Renal cortical epithelial cell (primary cell): ENCODE data around the gene ARHGAP31. TPM values are rescaled to one million over a fixed set of nuclear protein-coding genes. Genes with fewer than 3 reads are reported as not detected.

ENCODE experiments used
- DNase-seq: peaks from one replicate; pipeline ENCODE4 v3.0.0-alpha.2; 2011; ENCODE audit warnings: low read depth
- total RNA-seq: library from RNA; depleted of rRNA; stranded (reverse); fragments of >200 nt; gene quantifications from 2 replicates; pipeline ENCODE4 v1.2.3, GENCODE V29; 2014

Gene ARHGAP31
- total RNA-seq, 1 donor from 2014 or later = 24.9 TPM

DNA sequence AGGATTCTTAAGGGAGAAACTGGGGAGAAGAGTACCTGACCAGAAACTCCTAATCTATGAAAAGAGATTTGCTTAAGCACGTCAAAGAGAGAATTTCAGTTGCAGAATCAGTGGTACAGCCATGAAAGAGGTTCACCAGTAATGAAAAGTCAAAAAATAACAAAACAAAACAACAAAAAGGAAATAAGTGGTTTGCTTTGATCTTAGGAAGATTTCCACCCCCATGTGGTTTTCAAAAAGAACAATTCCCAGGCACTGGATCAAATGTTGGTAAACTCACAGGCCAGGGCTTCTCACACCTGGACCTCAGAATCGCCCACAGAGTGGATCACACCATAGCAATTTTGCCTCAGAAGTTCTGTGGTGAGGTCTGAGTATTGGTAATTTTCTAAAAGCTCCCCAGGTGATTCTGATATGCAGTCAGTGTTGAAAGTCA, 101.8 kb downstream of the ARHGAP31 start:
- no peak for DNase-seq

DNA sequence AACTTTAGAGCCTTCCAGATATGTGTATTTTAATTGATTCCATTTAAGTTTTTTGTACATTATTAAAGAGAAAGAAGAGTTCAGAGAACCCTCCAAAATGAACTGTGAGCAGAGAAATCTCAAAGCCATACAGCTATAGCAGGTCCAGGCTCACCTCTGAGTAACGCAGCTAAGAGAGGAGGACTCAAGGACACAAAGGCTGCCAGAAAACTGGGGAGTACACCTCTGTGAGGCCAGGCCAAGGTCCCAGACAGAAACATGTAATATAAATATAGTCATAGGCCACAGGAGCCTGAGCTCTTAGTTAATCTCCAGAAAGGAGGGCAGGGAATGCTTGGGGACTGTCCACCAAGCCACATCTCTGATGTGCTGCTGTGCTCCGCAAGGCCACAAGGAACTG, 102.7 kb downstream of the ARHGAP31 start:
- no peak for DNase-seq

DNA sequence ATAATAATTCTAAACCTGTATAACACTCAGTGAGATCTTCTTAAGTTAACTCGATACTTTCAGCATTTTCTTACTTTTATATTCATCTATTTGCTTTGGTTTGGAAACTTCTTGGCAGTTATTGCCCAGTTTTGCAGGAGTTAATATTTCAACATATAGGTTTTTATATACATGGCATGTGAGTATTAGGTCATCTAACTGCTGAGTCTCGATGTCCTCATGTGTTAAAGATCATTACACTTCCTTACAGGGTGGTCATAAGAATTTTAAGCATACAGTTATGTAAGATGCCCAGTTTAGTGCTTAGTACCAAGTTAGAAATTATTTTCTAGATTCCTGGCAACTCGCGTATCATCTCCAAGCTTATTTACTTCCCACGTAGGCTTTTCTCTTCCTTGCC, 106.3 kb downstream of the ARHGAP31 start:
- no peak for DNase-seq

DNA sequence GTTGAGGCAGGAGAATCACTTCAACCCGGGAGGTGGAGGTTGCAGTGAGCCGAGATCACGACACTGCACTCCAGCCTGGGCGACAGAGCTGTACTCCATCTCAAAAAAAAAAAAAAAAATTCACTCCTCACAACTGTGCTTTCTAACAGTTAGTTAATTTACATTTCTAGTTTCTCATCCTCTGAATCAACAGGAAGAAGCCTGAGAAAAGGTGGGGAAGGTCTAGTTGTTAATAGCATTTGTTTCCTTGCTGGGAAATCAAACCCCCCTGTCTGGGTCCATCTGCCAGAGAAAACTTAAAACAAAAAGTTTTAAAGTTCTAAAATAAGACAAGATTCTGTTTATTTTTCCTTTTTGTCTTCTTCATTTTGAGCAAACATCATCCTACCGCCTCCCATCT, 106.9 kb downstream of the ARHGAP31 start:
- DNase-seq = no peak

DNA sequence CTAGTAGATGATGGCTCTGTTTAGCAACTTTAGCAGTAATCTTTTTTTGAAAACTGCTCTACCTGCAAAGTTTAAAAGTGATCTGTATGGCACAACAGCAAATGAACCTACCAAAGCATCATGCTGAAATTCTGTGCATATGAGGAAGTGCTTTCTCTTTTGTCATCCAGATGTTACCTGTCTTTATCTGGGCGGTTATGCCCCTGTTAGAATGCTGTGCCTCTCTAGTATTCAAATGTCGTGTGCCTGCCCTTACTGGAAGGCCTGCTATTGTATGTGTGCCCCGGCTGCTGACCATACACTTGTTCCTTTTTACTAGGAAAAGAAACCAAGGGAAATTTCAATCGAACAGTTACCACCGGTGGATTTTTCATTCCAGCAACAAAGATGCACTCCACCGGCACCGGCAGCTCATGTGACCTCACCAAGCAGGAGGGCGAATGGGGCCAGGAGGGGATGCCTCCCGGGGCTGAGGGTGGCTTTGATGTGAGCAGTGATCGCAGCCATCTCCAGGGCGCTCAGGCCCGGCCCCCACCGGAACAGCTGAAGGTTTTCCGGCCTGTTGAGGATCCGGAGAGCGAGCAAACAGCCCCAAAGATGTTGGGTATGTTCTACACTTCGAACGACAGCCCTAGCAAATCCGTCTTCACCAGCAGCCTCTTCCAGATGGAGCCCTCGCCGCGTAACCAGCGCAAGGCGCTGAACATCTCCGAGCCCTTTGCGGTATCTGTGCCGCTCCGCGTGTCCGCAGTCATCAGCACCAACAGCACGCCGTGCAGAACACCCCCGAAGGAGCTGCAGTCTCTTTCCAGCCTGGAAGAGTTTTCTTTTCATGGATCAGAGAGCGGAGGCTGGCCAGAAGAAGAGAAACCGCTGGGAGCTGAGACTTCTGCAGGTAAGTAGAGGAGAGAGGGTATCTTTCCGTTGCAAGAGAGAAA, 107.6 kb downstream of the ARHGAP31 start:
- DNase-seq = no peak

DNA sequence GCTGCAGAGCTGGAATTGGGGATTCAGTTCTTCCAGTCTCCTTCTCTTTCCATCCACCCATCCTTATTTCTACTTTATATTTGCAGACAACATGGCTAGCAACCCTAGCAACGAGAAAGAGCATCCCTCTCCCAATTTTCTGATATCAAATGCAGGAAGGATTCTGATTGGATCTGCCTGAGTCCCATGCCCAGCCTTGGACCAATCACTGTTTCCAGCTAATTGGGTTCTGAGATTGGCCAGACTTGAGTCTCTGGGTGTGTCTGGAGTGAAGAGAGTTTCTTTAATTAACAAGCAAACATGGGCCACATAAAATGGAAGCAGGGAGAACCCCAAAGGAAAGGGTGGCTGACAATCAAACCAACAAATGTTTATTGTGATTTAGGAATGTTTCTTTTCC, 108.6 kb downstream of the ARHGAP31 start:
- DNase-seq = no peak

DNA sequence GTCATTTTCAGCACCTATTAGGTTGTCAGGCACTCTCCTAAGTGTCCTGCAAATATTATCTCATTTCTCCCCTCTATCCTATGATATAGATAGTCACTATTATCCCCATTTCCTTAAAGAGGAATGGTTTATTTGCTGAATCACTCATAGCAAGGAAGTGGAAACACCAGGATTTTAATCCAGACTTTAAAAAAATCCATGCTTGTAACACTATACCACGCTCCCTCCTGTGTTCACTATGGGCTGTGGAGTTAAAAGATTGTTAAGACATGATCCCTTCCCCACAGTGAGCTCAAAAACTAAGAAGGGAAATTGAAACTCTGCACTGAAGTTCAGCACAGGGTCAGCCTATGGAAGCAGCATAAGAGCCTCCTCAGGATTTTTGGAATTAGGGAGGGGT, 109.0 kb downstream of the ARHGAP31 start:
- DNase-seq = no peak

DNA sequence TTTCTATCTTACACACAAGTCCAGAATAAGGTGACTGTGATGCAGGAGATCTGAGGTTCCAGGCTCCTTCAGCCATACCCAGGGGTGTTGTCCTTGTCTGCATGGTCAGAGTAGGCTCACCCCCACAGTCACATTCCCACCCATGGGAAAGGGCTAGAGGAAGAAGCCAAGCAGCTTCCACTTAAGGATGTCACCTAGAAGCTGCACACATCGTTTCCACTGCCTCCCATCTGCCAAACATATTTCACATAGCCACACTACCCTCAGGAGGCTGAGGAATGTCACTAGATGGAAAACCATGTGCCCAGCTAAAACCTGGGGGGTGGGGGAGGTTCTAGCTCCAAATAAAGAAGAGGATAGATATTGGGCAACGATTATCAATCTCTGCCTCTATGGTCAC, 111.1 kb downstream of the ARHGAP31 start:
- DNase-seq = no peak

DNA sequence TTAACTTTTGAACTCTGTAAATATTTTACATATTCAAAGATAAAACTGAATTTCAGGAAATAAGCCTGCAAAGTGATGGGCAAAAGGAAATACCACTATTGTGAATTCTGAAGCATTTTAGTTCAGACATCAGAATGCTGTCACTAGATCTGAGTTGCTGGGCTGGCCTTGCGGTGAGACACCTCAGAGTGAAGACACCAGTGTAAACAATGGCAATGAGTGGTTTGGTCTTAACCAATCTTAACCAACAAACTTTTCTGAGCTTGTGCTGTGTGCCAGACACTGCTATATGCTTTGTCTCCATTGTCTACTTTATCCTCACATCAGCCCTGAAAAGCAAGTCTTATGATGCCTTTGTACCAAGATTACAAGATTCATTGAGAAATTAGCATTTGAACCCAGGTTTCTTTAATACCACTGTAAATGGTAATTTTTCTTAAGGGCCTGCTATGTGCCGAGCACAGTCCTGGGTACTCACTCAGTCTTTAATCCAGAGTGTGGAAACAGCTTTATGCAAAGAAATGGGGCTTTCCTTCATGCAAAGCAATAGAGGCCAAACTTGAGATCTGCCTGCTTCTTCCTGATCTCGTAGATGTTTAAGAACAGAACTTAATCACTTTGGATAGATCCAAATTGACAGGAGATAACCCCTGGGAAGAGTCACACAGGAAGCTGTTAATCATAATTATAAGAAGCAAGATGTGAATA, 114.2 kb downstream of the ARHGAP31 start:
- no peak for DNase-seq

DNA sequence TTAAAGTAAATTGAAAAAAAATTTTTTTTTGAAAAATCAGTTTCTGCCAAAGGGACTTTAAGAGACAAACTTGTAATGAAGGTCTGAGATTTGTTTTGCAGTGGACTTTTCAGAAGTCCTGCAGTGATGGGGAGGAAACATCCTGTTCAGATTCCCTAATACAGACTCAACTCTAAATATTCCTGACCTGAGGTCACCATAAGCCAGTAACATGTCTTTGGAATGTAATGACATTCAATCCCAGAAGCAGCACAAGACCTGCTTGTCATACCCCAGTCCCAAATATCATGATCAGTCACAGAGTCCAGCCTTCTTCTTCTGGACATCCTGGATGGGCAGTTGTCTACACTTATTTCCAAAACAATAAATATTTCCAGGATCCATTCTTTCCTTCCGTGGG, 115.7 kb downstream of the ARHGAP31 start:
- DNase-seq = no peak

DNA sequence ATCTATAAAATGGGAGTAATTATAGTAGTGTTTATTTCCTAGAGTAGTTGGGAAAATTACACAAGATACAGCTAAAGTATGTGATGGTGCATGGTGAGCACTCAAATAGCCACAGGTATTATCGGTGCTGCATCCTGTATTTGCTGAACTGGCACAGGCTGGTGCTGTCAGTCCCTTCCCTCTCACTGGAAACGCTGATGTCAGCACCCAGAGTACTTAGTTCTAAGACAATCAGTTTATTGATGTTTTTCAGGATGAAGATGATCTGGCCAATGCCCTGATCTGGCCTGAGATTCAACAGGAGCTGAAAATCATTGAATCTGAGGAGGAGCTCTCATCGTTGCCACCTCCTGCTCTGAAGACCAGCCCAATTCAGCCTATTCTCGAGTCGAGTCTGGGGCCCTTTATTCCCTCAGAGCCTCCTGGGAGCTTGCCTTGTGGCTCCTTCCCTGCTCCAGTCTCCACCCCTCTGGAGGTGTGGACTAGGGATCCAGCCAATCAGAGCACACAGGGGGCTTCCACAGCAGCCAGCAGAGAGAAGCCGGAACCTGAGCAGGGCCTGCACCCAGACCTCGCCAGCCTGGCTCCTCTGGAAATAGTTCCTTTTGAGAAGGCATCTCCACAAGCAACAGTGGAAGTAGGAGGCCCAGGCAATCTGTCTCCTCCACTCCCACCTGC, 119.6 kb downstream of the ARHGAP31 start:
- no peak for DNase-seq

DNA sequence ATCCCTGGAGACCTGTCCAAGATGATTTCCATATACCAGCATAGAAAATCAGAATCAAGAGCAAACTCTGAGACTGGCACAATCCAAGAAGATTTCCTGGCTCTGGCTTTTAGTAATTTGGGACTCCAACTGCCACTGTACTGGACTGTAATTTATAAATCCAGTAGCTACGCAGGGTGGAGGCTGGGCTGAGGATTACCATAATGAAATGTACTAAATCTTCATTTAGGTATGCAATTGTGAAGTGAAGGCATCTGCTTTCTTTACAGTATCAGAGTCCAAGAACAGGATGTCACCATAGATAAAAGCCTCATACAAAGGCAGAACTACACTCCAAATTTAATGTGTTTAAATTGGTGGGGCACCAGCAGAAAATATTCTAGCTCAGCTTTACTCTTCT, 122.7 kb downstream of the ARHGAP31 start:
- DNase-seq = no peak

DNA sequence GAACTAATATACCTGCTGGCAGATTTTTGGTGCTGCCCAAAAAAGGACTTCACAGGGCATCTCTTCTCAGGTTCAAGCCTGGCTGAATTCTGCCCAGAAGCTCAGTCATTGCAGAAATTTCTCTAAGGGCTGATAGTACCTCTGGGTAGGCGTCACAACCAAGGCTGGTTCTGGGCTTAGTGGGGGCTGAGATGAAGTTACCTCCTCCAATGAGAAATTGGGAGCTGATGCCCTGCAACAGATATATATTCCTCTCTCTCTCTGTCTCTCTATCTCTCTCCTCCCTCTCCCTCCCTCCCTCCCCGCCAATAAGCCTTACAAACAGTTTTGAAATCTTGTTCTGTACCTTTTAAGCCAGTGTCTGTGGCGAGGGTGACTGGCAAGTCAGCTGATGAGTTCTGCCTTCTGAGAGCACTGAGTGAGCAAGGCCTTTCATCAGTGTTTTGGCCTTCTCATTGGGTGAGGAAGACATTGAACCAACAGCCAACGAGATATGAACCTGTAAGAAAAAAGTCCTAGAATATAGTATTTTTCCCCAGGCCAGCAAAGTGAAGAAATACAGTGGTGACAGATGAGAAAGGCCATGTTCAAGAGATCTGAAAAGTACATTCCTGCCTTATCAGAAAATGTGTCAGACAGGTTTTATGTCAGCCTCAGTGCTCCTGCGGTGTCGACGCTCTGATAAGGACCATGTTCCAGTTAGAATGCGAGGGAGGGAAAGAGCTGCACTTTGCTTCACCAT, 123.8 kb downstream of the ARHGAP31 start:
- DNase-seq = no peak

DNA sequence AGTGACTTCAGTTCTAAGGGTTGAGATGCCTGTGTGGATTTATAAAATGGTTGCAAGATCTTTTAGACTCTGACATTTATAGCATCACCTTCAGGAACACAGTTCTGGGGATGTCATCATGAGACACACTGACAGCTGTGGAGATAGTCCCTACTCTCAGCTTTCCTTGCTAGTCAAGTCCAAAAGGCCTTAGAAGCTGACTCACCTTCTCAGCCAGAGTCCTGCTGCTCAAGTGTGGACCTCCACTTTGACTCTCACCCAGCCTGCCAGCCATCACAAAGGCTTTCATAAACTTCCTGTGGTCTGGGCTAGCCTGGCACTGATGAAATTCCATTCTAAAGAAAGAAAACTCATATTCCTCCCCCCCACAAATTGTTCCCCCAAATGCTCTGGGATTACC, 124.5 kb downstream of the ARHGAP31 start:
- peak; percentile 4 for DNase-seq

DNA sequence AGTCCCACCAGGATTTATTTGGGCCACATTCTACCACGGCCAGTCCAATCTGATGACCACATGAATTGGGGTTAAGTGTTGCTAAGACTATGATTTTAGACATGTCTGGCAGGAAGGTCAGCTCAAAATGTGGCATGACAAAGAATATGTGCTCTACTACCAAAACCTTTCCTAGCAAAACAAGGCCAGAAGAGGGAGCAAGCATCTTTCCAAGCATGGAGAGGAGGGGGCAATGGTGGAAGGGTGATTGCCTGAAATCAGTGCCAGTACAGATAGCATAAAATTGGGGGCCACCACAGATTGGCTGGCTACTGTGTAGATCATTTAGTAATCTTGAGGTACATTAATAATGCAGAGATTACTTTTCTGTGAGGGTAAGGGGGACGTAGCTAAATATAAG, 126.0 kb downstream of the ARHGAP31 start:
- DNase-seq = no peak

DNA sequence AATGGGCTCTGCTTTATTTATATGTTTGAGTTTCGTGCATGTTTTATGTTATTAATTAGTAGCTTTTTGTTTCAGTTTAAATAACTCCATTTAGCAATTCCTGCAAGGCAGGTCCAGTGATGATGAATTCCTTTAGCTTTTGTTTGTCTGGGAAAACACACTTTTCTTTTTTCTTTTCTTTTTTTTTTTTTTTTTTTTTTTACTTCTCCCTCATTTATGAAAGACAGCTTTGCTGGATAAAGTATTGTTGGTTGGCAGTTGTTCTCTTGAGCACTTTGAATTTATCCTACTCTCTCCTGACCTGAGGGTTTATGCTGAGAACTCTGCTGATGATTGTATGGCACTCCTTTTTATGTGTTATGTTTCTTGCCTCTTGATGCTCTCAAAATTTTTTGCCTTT, 133.5 kb downstream of the ARHGAP31 start:
- DNase-seq = no peak

DNA sequence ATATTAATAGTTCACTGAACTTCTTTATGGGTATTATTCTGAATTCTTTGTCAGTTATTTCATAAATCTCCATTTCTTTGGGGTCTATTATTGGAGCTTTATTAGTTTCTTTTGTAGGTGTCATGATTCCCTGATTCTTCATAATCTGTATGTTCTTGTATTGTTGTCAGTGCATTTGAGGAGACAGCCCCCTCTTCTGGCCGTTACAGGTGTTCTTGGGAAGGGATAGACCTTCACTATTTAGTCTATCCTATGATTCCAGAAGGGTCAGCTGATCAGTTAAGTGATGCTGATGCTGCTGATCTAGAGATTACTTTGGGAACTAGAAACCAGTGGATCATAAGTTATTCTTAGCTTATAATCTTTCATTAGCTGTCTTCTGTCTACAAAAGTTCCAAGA, 134.4 kb downstream of the ARHGAP31 start:
- DNase-seq = no peak

DNA sequence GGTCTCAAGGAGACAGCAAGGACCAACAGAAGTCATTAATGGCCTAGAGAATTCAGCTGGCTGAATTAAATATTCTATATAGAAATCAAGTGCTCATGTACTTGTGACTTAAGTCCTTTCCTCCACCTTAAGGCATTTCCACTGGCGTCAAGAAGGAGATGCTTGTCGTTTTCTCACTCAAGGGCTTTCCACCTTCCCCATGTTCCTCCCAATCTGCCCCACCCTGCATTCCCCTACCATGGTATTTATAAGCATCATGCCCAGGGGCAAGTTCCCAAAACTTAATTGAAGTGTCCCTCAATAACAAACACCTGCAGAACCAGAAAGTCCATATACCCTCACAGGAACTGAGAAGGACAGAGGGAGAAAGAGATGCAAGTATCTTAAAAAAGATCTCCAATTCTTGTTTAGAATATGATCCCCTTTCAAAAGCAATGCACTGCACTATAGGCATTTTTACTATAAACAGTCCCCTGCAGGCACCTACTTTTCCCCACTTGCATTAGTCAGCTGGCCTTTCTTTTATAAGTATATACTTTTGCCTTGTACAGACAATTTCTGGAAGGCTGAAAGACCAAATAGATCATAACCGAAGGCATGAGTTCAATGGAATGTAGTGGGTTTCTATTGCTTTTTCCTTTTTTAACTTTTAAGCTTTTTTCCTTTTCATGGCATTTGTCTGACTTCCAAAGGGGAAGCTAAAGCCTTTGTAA, 139.6 kb downstream of the ARHGAP31 start:
- no peak for DNase-seq

DNA sequence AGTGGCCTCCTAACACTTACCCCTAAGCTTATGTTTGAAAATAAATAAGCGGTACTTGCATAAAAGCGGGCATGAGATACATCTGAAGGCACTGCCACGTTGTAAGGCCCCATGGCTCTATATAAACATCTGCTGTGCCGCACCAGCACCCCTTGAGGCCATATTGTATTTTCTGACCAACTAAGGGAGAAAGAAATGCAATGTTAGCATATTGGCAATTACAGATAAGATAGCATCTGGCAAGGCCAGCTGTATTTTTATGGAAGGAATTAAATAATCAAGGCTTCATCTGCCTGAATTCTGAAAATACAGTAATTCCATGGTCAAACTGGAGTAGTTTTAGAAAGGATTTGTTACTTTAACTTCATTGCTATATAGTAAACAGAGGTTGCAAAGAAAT, 140.5 kb downstream of the ARHGAP31 start:
- no peak for DNase-seq

DNA sequence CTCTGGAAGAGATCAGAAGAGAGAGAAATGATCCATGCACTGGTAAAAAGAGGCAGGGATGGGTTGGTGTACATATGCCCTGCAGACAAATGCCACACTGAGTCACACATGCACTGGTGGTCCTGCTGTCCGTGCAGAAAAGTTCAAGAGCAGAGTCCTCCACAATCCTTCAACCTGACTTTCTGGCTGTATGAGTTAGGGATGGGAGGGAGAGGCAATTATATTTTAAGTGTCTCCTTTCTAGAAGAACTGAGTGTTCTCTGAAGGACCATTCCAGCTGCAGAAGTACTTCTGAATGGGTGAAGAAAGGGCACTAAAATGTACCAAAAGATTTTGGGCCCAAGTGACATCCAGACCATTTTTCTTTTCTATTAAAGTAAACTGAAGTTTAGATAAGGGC, 142.8 kb downstream of the ARHGAP31 start:
- DNase-seq = no peak

DNA sequence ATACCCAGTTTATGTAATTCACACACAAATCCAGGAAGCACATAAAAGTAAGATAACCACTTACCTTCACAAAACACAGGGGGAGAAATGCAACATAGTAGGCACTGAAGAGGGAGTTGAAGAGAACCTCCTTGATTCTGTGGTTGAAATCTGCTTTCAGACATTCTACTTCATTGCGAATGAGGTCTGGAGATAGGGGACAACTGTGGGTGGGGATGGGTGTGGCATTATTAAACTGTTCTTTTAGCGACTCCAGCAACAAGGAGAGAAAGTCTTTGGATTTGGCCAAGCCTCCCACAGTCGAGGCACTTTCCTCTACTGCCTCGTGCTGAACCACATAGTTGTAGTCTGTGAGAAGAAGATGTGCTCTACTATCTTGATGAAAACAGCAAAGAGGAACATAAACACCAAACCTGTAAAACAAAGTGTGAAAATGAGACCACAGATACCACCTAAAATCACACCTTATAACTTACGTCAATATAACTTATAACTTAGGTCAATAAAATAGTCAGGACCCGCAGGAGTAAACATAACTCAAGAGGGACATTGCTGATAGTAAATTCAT, 143.6 kb downstream of the ARHGAP31 start:
- DNase-seq = no peak
